HG03025 (cell line): ENCODE results near the gene DUOXA2.

Source experiments
- ATAC-seq: cut with Tn5 transposase; IDR thresholded peaks from one replicate; pipeline ENCODE4 v1.9.1; 2021; ENCODE audit warnings: mild to moderate bottlenecking, moderate library complexity; ENCODE audit not compliant: unreplicated experiment, low FRiP score

Gene DUOXA2

GRCh38 chr15:45155739-45156138 lies 41.6 kb downstream of the DUOXA2 start:
- ATAC-seq: no peak

DNA sequence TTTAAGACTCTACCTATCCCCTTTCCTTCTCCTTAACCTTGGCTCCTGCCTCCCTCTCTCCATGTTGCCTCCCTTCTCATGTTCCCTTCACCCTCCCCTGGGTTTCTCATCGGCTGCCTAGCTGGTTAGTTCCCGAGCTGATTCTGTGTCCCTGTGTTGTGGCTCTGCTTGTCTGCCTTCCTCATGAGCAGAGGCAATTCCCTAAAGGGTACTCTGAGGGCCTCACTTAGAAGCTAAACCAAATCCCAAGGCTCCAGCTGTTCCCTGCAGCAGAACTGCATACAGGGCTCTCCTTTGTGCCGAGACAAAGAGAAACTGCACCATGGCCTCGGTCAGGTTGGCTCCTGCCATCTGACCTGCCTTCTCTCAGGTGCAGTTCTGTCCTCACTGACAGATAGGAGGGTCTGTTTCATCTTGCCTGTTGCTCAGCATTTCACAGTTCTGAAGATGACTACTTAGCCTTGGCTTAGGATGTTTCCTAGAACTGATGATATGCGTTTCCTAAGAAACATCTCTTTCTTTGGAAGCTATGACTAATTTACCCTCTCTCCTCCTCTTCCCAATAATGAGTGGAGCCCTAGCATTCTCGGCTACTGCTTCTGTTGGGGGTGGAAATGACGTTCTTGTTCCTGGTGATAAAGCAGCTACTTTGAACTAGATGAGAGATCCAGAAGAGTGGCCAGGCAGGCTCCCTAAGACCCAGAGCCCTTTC lies 42.8 kb downstream of the DUOXA2 start:
- ATAC-seq: no peak

DNA sequence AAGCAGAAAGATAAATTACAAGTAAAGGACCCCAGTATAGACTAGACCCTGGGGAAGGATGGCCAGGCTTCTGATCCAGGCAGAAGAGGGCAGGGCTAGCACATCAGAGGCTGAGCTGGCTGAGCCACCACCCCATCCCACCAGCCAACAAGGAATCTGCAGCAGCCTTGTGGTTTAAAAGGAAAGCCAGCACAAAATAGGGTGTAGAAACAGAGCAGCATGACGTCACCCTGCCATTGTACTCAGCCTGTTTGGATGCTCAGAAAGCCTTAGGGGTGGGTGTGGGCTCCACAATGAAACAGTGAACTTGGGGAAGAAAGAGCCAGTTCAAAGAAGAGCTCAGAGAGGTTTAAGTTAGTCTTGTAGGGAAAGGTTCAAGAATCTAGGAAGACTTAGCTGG lies 43.8 kb downstream of the DUOXA2 start:
- no peak for ATAC-seq

DNA sequence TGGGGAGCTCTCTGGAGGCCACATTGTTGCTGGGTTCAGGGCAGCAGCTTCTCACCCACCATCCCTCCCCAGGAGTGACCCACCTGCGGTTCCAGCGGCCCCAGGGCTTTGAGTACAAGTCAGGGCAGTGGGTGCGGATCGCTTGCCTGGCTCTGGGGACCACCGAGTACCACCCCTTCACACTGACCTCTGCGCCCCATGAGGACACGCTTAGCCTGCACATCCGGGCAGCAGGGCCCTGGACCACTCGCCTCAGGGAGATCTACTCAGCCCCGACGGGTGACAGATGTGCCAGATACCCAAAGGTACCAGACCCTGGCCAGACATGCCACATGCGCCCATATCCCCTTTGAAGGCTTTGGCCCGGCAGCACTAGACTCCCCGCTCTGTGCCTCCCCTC lies 47.5 kb downstream of the DUOXA2 start:
- no peak for ATAC-seq

GRCh38 chr15:45162771-45163507 lies 48.8 kb downstream of the DUOXA2 start:
- no peak for ATAC-seq

GRCh38 chr15:45163508-45163856 lies 49.4 kb downstream of the DUOXA2 start:
- ATAC-seq: no peak

- no peak for ATAC-seq
Measured at GRCh38 chr15:45164914-45165313, 50.8 kb downstream of the DUOXA2 start.

GRCh38 chr15:45165536-45165935 lies 51.4 kb downstream of the DUOXA2 start:
- ATAC-seq: no peak

- ATAC-seq: peak; percentile 86
Measured at GRCh38 chr15:45166834-45167630, 52.9 kb downstream of the DUOXA2 start.

GRCh38 chr15:45167631-45168205 lies 53.6 kb downstream of the DUOXA2 start:
- ATAC-seq: no peak
